Tibial nerve (tissue), 4 donors: ENCODE measurements around the gene CITED1. TPM values are rescaled to one million over a fixed set of nuclear protein-coding genes. Genes with fewer than 3 reads are reported as not detected.

Experiments used
- DNase-seq, 2 donors: peaks; one replicate each; pipeline ENCODE4 v3.0.0-alpha.2; 2019; ENCODE audit warnings: low spot score in 2 of 2
- H3K27ac ChIP-seq, 4 donors: fragments of 200-600 bp; sonication (generic) in 3 of 4; one replicate each; pipeline ENCODE4 v1.5.1; 2017 to 2019; ENCODE audit warnings: mild to moderate bottlenecking in 1 of 4
- H3K27me3 ChIP-seq, 2 donors: fragments of 200-600 bp; sonication (generic) in 1 of 2; one replicate each; pipeline versions ENCODE4 v1.5.1 to v1.6.0; 2017 to 2019
- H3K36me3 ChIP-seq, 3 donors: fragments of 200-600 bp; sonication (generic); one replicate each; pipeline ENCODE4 v1.5.1; 2018 to 2019
- H3K4me1 ChIP-seq, 4 donors: fragments of 200-600 bp; sonication (generic) in 3 of 4; one replicate each; pipeline ENCODE4 v1.5.1; 2017 to 2019
- H3K4me3 ChIP-seq, 4 donors: fragments of 200-600 bp; sonication (generic) in 3 of 4; one replicate each; pipeline ENCODE4 v1.5.1; 2017 to 2019; ENCODE audit warnings: mild to moderate bottlenecking in 1 of 4, moderate library complexity in 1 of 4
- H3K9me3 ChIP-seq, 4 donors: fragments of 200-600 bp; sonication (generic) in 3 of 4; one replicate each; pipeline ENCODE4 v1.5.1; 2017 to 2019
- EP300 ChIP-seq, 2 donors: sonication (generic); formaldehyde crosslinking; IDR thresholded peaks; one replicate each; pipeline ENCODE4 v1.6.1; 2017; ENCODE audit warnings: antibody characterized with exemption in 2 of 2, mild to moderate bottlenecking in 1 of 2
- POLR2A ChIP-seq, 2 donors: fragments of 450-650 bp; IDR thresholded peaks; one replicate each; pipeline ENCODE4 v1.6.1; 2017; ENCODE audit warnings: antibody characterized with exemption in 2 of 2, mild to moderate bottlenecking in 2 of 2, moderate library complexity in 2 of 2
- WGBS, 2 donors: methylation state at CpG; one replicate each; pipeline ENCODE4 v1.1.5; 2018; 5-methylcytosine and 5-hydroxymethylcytosine counted together
- small RNA-seq: library from RNA; depleted of rRNA; stranded (forward); fragments of <200 nt; gene quantifications from one replicate; pipeline ENCODE3, GENCODE V24; 2016
- total RNA-seq, 4 donors: library from RNA; depleted of rRNA; stranded (reverse); fragments of >200 nt; gene quantifications; one replicate each; pipeline ENCODE4 v1.1.0, GENCODE V29; 2016
- TF ChIP-seq, protein P1 (sequence below), 5 experiments: fragments of 200-600 bp in 3 of 5; fragments of 450-650 bp in 2 of 5; sonication (generic) in 3 of 5; IDR thresholded peaks; one replicate each; pipeline ENCODE4 v1.5.1; 2016 to 2019; ENCODE audit warnings: antibody characterized with exemption in 5 of 5, mild to moderate bottlenecking in 3 of 5, moderate library complexity in 2 of 5

CITED1 gene
- total RNA-seq, 4 donors from 2014 or later: 0.60 to 1.7 (median 0.84) TPM; not detected in 1

DNA sequence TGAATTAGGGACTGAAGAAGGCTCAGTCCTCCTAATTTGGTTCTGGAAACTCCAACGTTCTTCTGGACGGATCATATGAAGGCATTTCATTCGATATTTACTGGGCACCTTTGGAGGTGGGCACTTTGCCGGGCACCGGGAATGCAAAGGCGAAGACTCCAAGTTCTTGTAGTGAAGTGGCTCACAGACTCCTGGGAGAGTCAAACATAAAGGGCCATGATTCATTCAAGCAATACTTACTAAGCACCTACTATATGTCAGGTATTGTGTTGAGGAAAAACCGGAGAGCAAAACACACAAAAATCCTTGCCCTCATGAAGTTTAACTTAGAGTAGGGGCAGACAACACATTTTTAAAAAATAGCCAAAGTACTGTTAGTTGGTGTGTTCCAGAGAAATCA is 49.9 kb downstream of the CITED1 start:
- H3K9me3 ChIP-seq: no peaks in the 10 kb centered on the region
- H3K4me1 ChIP-seq: no peaks in the 10 kb centered on the region
- TF ChIP-seq POLR2A (IDR thresholded peaks at IDR 0.05): no peak
- no peak for TF ChIP-seq EP300 (IDR thresholded peaks at IDR 0.05)
- TF ChIP-seq, protein P1, sequence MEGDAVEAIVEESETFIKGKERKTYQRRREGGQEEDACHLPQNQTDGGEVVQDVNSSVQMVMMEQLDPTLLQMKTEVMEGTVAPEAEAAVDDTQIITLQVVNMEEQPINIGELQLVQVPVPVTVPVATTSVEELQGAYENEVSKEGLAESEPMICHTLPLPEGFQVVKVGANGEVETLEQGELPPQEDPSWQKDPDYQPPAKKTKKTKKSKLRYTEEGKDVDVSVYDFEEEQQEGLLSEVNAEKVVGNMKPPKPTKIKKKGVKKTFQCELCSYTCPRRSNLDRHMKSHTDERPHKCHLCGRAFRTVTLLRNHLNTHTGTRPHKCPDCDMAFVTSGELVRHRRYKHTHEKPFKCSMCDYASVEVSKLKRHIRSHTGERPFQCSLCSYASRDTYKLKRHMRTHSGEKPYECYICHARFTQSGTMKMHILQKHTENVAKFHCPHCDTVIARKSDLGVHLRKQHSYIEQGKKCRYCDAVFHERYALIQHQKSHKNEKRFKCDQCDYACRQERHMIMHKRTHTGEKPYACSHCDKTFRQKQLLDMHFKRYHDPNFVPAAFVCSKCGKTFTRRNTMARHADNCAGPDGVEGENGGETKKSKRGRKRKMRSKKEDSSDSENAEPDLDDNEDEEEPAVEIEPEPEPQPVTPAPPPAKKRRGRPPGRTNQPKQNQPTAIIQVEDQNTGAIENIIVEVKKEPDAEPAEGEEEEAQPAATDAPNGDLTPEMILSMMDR (IDR thresholded peaks at IDR 0.05): no peak
- H3K27me3 ChIP-seq: peaks cover 0 to 32% of the 10 kb centered on the region in 2 donors
- 75 to 87% methylated on average over 5 to 7 of the region's 7 CpGs for WGBS, 2 donors
- H3K27ac ChIP-seq: no peak overlapping the region
- DNase-seq: no peak
- H3K36me3 ChIP-seq: no peaks in the 10 kb centered on the region
- no peak overlapping the region for H3K4me3 ChIP-seq

DNA sequence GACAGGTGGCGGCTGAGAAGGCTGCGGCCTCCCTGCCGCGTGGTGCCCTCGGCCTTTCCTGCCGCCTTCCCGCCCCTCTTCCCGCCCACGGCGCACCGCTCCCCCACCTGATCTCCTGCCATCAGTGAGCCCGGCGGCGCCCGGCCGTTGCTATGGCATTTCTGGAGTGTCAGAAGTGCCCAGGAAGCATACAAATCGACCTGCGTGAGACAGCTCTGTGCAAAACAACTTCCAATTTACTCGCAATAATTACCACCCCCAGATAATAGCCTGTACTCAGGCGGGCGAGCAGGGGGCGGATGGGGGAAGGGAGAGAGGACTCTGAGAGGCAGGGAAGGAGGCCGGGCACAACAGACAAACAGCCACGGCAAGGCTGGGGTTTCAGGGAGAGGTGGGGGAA is 50.3 kb downstream of the CITED1 start:
- no peaks in the 10 kb centered on the region for H3K9me3 ChIP-seq
- H3K4me3 ChIP-seq: no peak overlapping the region
- WGBS, 2 donors: 11 to 32% methylated on average over 12 to 24 of the region's 24 CpGs
- no peaks in the 10 kb centered on the region for H3K36me3 ChIP-seq
- DNase-seq: no peak
- H3K4me1 ChIP-seq: no peaks in the 10 kb centered on the region
- TF ChIP-seq EP300 (IDR thresholded peaks at IDR 0.05): no peak
- TF ChIP-seq, protein P1 (IDR thresholded peaks at IDR 0.05): no peak
- no peak for TF ChIP-seq POLR2A (IDR thresholded peaks at IDR 0.05)
- H3K27ac ChIP-seq: no peak overlapping the region
- peaks cover 0 to 32% of the 10 kb centered on the region in 2 donors for H3K27me3 ChIP-seq

DNA sequence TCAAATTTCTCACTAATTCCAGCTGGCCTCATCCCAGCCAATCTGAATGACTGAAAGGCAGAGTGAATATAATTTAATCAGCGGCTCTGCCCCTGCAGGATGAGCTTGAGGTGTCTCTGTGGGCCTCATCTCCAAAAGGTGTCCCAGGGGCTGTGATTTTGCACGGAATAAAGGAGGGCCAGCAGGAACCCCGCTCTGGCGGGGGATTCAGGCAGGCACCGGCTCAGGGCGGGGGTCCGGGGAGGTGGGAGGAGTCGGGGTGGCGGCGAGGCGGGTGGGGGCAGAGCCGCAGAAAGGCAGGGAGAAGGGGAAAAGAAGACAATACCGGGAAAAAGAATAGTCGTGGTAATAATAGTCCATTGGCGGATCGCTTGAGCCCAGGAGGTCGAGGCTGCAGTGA is 50.9 kb downstream of the CITED1 start:
- H3K36me3 ChIP-seq: no peaks in the 10 kb centered on the region
- WGBS, 2 donors: 14 to 27% methylated on average over 17 of the region's 17 CpGs
- peaks cover 0 to 32% of the 10 kb centered on the region in 2 donors for H3K27me3 ChIP-seq
- H3K4me3 ChIP-seq: no peak overlapping the region
- TF ChIP-seq EP300 (IDR thresholded peaks at IDR 0.05) (no peak), POLR2A (IDR thresholded peaks at IDR 0.05) (no peak)
- TF ChIP-seq, protein P1 (IDR thresholded peaks at IDR 0.05): no peak
- no peaks in the 10 kb centered on the region for H3K4me1 ChIP-seq
- no peaks in the 10 kb centered on the region for H3K9me3 ChIP-seq
- no peak overlapping the region for H3K27ac ChIP-seq
- DNase-seq: no peak

DNA sequence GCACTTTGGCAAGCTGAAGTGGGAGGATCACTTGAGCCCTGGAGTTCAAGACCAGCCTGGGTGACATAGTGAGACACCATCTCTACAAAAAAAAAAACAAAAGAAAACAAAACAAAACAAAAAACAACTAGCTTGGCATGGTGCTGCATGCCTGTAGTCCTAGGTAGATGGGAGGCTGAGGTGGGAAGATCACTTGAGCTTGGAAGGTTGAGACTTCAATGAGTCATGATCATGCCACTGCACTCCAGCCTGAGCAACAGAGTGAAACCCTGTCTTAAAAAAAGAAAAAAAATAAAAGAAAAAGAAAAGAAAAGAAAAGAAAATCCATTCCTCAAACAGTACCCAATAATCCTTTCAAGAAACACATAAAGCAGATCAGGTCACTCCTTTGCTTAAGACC is 52.0 kb downstream of the CITED1 start:
- no peak for TF ChIP-seq EP300 (IDR thresholded peaks at IDR 0.05)
- TF ChIP-seq, protein P1 (IDR thresholded peaks at IDR 0.05): no peak
- no peak for TF ChIP-seq POLR2A (IDR thresholded peaks at IDR 0.05)
- Histone ChIP-seq H3K36me3 (no peaks in the 10 kb centered on the region), H3K4me3 (no peak overlapping the region), H3K4me1 (no peaks in the 10 kb centered on the region), H3K27ac (no peak overlapping the region), H3K27me3 (peaks cover 0 to 32% of the 10 kb centered on the region in 2 donors), H3K9me3 (no peaks in the 10 kb centered on the region)
- no peak for DNase-seq

Small RNA genes within 50 kb of the gene (small RNA-seq; reads per million reads assigned to genes)
- not detected for gene RF00019

Other genes starting within 250 kb of the CITED1 start
- gene RTL5, start 174.0 kb downstream of the CITED1 start, total RNA-seq: 10 to 100 TPM in 1 of 4 donors, 1 to 10 TPM in 3; 6.5 to 14.7 (median 7.8) TPM
- gene PIN4, start 124.2 kb downstream of the CITED1 start, total RNA-seq: 10 to 100 TPM in 2 of 4 donors, 1 to 10 TPM in 2; 5.7 to 12.5 (median 8.6) TPM
- gene ERCC6L, start 66.9 kb downstream of the CITED1 start, total RNA-seq: under 1 TPM in 2 of 4 donors, not detected in 2; under 0.01 to 0.21 TPM
- gene RPS4X, start 28.7 kb downstream of the CITED1 start, total RNA-seq: 100 to 1,000 TPM; 573 to 781 (median 713) TPM